HCT116 (cell line): ENCODE measurements around the gene PAH. TPM values are rescaled to one million over a fixed set of nuclear protein-coding genes. Genes with fewer than 3 reads are reported as not detected.

ENCODE experiments used
- ATAC-seq: fragments of 200-7000 bp; cut with Tn5 transposase; 2 replicates; pipeline ENCODE4 v1.9.1; 2020; ENCODE audit warnings: mild to moderate bottlenecking, moderate library complexity
- BruUV-seq: library from RNA; stranded (reverse); fragments of 400-500 nt; replicated peaks from 2 replicates; lab custom pipeline; 2021; lab: Mats Ljungman, UMichigan
- CTCF ChIA-PET: fragments of 300-600 bp; sonication (Branson Sonifier 250); formaldehyde crosslinking; loops from one replicate; lab custom pipeline; 2021; ENCODE audit warnings: antibody characterized with exemption; lab: Charles Lee
- POLR2A ChIA-PET: fragments of 300-600, 350-600 bp; sonication (Branson Sonifier 250); formaldehyde crosslinking; loops from one replicate; lab custom pipeline; 2021; ENCODE audit warnings: antibody characterized with exemption; lab: Charles Lee
- RAD21 ChIA-PET, 2 experiments: fragments of 300-600 bp; sonication (Branson Sonifier 250); formaldehyde crosslinking; loops; one replicate each; lab custom pipeline; 2023; ENCODE audit warnings: low total read pairs in 2 of 2; ENCODE audit not compliant: uncharacterized antibody in 2 of 2, unreplicated experiment in 2 of 2, low non-redundant PET in 1 of 2; lab: Charles Lee
- DNase-seq: peaks from one replicate; pipeline ENCODE4 v3.0.0-alpha.2; 2010; ENCODE audit warnings: low read depth, low spot score
- H2AFZ ChIP-seq: fragments of 200-600 bp; shearing (Covaris generic), sonication (generic); 2 replicates; pipeline ENCODE4 v1.6.1; 2017; ENCODE audit warnings: low read depth, mixed run types, mixed read lengths, antibody characterized with exemption, low read length; ENCODE audit not compliant: poor library complexity, severe bottlenecking
- H3K27ac ChIP-seq: 2 replicates; pipeline ENCODE4 v1.5.1; 2012; ENCODE audit warnings: low read depth, low read length
- H3K27me3 ChIP-seq: fragments of 200-600 bp; sonication (generic); 2 replicates; pipeline ENCODE4 v1.6.1; 2016; ENCODE audit warnings: mixed run types, low read length, mixed read lengths; ENCODE audit not compliant: insufficient read depth
- H3K36me3 ChIP-seq, 2 experiments: fragments of 200-500 bp in 1 of 2; fragments of 200-600 bp in 1 of 2; sonication (Bioruptor generic) in 1 of 2; sonication (generic) in 1 of 2; 2 replicates each; pipeline versions ENCODE4 v1.5.1 to v1.6.1; 2014 to 2016; ENCODE audit warnings: low read length in 2 of 2, inconsistent platforms in 1 of 2, mixed read lengths in 1 of 2, mixed run types in 1 of 2; ENCODE audit not compliant: insufficient read depth in 2 of 2, control insufficient read depth in 1 of 2
- H3K4me1 ChIP-seq, 2 experiments: fragments of 200-600 bp in 1 of 2; sonication (generic) in 1 of 2; 2 replicates each; pipeline versions ENCODE4 v1.5.1 to v1.6.1; 2012 to 2017; ENCODE audit warnings: low read length in 2 of 2, inconsistent platforms in 1 of 2, mild to moderate bottlenecking in 1 of 2, mixed read lengths in 1 of 2, mixed run types in 1 of 2, moderate library complexity in 1 of 2; ENCODE audit not compliant: insufficient read depth in 2 of 2, control insufficient read depth in 1 of 2
- H3K4me2 ChIP-seq: fragments of 200-600 bp; sonication (generic); 2 replicates; pipeline ENCODE4 v1.6.1; 2017; ENCODE audit warnings: mixed run types, low read length, mixed read lengths
- H3K4me3 ChIP-seq, 2 experiments: fragments of 200-600 bp in 1 of 2; sonication (generic) in 1 of 2; replicated peaks in 1 of 2; 2 replicates each; pipeline ENCODE4 v1.5.1; 2011 to 2016; ENCODE audit warnings: low read length in 2 of 2, control low read depth in 1 of 2, low read depth in 1 of 2, mild to moderate bottlenecking in 1 of 2, mixed read lengths in 1 of 2, mixed run types in 1 of 2
- H3K79me2 ChIP-seq: fragments of 200-600 bp; sonication (generic); 2 replicates; pipeline ENCODE4 v1.6.1; 2017; ENCODE audit warnings: mild to moderate bottlenecking, mixed run types, low read length, moderate library complexity, mixed read lengths; ENCODE audit not compliant: insufficient read depth
- H3K9ac ChIP-seq: fragments of 200-600 bp; sonication (generic); 2 replicates; pipeline ENCODE4 v1.6.1; 2016; ENCODE audit warnings: low read length, mixed read lengths
- H3K9me2 ChIP-seq: fragments of 200-600 bp; sonication (generic), shearing (Covaris generic); 2 replicates; pipeline ENCODE4 v1.6.1; 2017; ENCODE audit warnings: mixed run types, mild to moderate bottlenecking, moderate library complexity; ENCODE audit not compliant: insufficient read depth
- H3K9me3 ChIP-seq, 2 experiments: fragments of 200-500 bp in 1 of 2; fragments of 200-600 bp in 1 of 2; sonication (Bioruptor generic) in 1 of 2; sonication (generic) in 1 of 2; 2 replicates each; pipeline ENCODE4 v1.6.1; 2014 to 2017; ENCODE audit warnings: low read length in 2 of 2, mixed read lengths in 2 of 2, inconsistent platforms in 1 of 2, low read depth in 1 of 2, mild to moderate bottlenecking in 1 of 2, mixed run types in 1 of 2, moderate library complexity in 1 of 2; ENCODE audit not compliant: control insufficient read depth in 1 of 2, insufficient read depth in 1 of 2
- H4K20me1 ChIP-seq: fragments of 200-600 bp; sonication (generic), shearing (Covaris generic); 2 replicates; pipeline ENCODE4 v1.6.1; 2017; ENCODE audit warnings: mixed run types, mild to moderate bottlenecking, moderate library complexity; ENCODE audit not compliant: insufficient read depth
- EGR1 ChIP-seq: IDR thresholded peaks from 2 replicates; pipeline ENCODE4 v1.6.1; 2012; ENCODE audit warnings: low read depth
- ELF1 ChIP-seq: IDR thresholded peaks from 2 replicates; pipeline ENCODE4 v1.6.1; 2012; ENCODE audit warnings: low read depth, borderline replicate concordance
- EZH2 ChIP-seq: fragments of 200-600 bp; sonication (generic); IDR thresholded peaks from 2 replicates; pipeline ENCODE4 v1.6.1; 2017; ENCODE audit warnings: antibody characterized with exemption, mixed run types
- FOSL1 ChIP-seq: IDR thresholded peaks from 2 replicates; pipeline ENCODE4 v1.6.1; 2012; ENCODE audit warnings: low read depth
- JUND ChIP-seq: IDR thresholded peaks from 2 replicates; pipeline ENCODE4 v1.6.1; 2012
- POLR2A ChIP-seq: IDR thresholded peaks from 2 replicates; pipeline ENCODE4 v1.7.0; 2011; ENCODE audit warnings: borderline replicate concordance; ENCODE audit not compliant: insufficient read depth, insufficient read length; ENCODE audit errors: extremely low read depth
- RAD21 ChIP-seq: IDR thresholded peaks from 2 replicates; pipeline ENCODE4 v1.6.1; 2012; ENCODE audit warnings: low read depth, mild to moderate bottlenecking
- SIN3A ChIP-seq: IDR thresholded peaks from 2 replicates; pipeline ENCODE4 v1.6.1; 2012; ENCODE audit warnings: low read depth
- SP1 ChIP-seq: IDR thresholded peaks from 2 replicates; pipeline ENCODE4 v1.6.1; 2012; ENCODE audit warnings: low read depth
- SRF ChIP-seq: IDR thresholded peaks from 2 replicates; pipeline ENCODE4 v1.6.1; 2012; ENCODE audit warnings: low read depth
- YY1 ChIP-seq: IDR thresholded peaks from 2 replicates; pipeline ENCODE4 v1.6.1; 2011; ENCODE audit warnings: low read length, low read depth, moderate library complexity, mild to moderate bottlenecking; ENCODE audit not compliant: insufficient replicate concordance; ENCODE audit errors: extremely low read depth
- ZFX ChIP-seq: fragments of 450-650 bp; IDR thresholded peaks from 2 replicates; pipeline ENCODE4 v1.6.1; 2017
- intact Hi-C: fragments of 100-400 bp; cut with micrococcal nuclease; formaldehyde crosslinking; loops from 2 replicates; pipeline ENCODE4 v1.10.0; 2022
- total RNA-seq: library from RNA; stranded (reverse); gene quantifications from one replicate; pipeline ENCODE4 v1.2.1, GENCODE V29; 2021; ENCODE audit not compliant: unreplicated experiment
- TF ChIP-seq, protein P1 (sequence below): IDR thresholded peaks from 2 replicates; pipeline ENCODE4 v1.6.1; 2012
- TF ChIP-seq, protein P2 (sequence below): IDR thresholded peaks from 2 replicates; pipeline ENCODE4 v1.6.1; 2012; ENCODE audit warnings: low read depth
- TF ChIP-seq, protein P3 (sequence below): IDR thresholded peaks from 2 replicates; pipeline ENCODE4 v1.6.1; 2011; ENCODE audit warnings: mild to moderate bottlenecking, low read length, moderate library complexity; ENCODE audit not compliant: insufficient replicate concordance; ENCODE audit errors: extremely low read depth
- TF ChIP-seq, protein P4 (sequence below): IDR thresholded peaks from 2 replicates; pipeline ENCODE4 v1.6.1; 2012
- TF ChIP-seq, protein P5 (sequence below), 3 experiments: fragments of 200-600 bp in 1 of 3; sonication (generic) in 1 of 3; IDR thresholded peaks in 2 of 3; conservative IDR thresholded peaks in 1 of 3; 2 replicates each; pipeline ENCODE4 v1.5.1; 2012 to 2017; ENCODE audit warnings: low read depth in 2 of 3, low read length in 2 of 3, antibody characterized with exemption in 1 of 3, borderline replicate concordance in 1 of 3, control low read depth in 1 of 3, mild to moderate bottlenecking in 1 of 3, mixed read lengths in 1 of 3, mixed run types in 1 of 3, moderate library complexity in 1 of 3; ENCODE audit not compliant: insufficient read depth in 1 of 3

The PAH gene
- total RNA-seq, 1 experiment from 2014 or later = 2.8 TPM

DNA sequence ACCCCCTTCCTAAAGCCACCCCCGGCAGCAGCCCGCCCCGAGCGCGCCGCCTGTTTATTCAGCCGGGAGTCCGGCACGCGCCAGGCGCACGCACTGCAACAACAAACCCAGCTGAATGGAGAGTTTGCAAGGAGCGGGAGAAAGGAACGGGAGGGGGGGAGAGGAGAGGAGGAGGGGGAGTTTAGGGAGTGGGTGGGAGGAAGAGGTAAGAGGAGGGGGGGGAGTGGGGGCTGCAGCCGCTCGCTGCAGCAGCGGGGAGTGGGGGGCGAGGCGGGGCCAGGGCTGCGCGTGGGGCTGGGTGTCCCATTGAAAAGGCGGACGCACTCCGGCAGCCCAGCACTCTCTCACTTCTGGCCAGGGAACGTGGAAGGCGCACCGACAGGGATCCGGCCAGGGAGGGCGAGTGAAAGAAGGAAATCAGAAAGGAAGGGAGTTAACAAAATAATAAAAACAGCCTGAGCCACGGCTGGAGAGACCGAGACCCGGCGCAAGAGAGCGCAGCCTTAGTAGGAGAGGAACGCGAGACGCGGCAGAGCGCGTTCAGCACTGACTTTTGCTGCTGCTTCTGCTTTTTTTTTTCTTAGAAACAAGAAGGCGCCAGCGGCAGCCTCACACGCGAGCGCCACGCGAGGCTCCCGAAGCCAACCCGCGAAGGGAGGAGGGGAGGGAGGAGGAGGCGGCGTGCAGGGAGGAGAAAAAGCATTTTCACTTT is 40.5 kb upstream of the PAH start, which contains the start of gene ASCL1:
TSS of gene ASCL1 (plus strand) at position 336 of the 712 bp plus-strand sequence. CDS start 571 bp downstream, outside the sequence.
- Histone ChIP-seq H4K20me1 (no peaks in the 10 kb centered on the region), H3K36me3 (no peaks in the 10 kb centered on the region), H2AFZ (no peak within 1 kb of the TSS), H3K9me3 (no peaks in the 10 kb centered on the region), H3K79me2 (no peaks in the 10 kb centered on the region), H3K9ac (no peak within 1 kb of the TSS), H3K27ac (no peak within 1 kb of the TSS), H3K4me1 (no peaks in the 10 kb centered on the region), H3K4me2 (no peak within 1 kb of the TSS), H3K4me3 (no peak within 1 kb of the TSS), H3K9me2 (no peaks in the 10 kb centered on the region), H3K27me3 (peaks cover 11% of the 10 kb centered on the region)
- ChIA-PET CTCF (no interaction called here), POLR2A (no interaction called here), RAD21 (no interaction called here)
- no TSS peak for BruUV-seq
- no peak for ATAC-seq
- intact Hi-C loops = no loop called here
- DNase-seq = no peak
- TF ChIP-seq, protein P1, sequence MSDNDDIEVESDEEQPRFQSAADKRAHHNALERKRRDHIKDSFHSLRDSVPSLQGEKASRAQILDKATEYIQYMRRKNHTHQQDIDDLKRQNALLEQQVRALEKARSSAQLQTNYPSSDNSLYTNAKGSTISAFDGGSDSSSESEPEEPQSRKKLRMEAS = no peak
- TF ChIP-seq, protein P2, sequence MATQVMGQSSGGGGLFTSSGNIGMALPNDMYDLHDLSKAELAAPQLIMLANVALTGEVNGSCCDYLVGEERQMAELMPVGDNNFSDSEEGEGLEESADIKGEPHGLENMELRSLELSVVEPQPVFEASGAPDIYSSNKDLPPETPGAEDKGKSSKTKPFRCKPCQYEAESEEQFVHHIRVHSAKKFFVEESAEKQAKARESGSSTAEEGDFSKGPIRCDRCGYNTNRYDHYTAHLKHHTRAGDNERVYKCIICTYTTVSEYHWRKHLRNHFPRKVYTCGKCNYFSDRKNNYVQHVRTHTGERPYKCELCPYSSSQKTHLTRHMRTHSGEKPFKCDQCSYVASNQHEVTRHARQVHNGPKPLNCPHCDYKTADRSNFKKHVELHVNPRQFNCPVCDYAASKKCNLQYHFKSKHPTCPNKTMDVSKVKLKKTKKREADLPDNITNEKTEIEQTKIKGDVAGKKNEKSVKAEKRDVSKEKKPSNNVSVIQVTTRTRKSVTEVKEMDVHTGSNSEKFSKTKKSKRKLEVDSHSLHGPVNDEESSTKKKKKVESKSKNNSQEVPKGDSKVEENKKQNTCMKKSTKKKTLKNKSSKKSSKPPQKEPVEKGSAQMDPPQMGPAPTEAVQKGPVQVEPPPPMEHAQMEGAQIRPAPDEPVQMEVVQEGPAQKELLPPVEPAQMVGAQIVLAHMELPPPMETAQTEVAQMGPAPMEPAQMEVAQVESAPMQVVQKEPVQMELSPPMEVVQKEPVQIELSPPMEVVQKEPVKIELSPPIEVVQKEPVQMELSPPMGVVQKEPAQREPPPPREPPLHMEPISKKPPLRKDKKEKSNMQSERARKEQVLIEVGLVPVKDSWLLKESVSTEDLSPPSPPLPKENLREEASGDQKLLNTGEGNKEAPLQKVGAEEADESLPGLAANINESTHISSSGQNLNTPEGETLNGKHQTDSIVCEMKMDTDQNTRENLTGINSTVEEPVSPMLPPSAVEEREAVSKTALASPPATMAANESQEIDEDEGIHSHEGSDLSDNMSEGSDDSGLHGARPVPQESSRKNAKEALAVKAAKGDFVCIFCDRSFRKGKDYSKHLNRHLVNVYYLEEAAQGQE = no peak
- TF ChIP-seq EGR1 (no peak), SP1 (no peak), ZFX (no peak), FOSL1 (no peak), SRF (no peak), RAD21 (no peak), JUND (no peak), YY1 (no peak), SIN3A (no peak), ELF1 (no peak), EZH2 (no peak), POLR2A (no peak)
- TF ChIP-seq, protein P3, sequence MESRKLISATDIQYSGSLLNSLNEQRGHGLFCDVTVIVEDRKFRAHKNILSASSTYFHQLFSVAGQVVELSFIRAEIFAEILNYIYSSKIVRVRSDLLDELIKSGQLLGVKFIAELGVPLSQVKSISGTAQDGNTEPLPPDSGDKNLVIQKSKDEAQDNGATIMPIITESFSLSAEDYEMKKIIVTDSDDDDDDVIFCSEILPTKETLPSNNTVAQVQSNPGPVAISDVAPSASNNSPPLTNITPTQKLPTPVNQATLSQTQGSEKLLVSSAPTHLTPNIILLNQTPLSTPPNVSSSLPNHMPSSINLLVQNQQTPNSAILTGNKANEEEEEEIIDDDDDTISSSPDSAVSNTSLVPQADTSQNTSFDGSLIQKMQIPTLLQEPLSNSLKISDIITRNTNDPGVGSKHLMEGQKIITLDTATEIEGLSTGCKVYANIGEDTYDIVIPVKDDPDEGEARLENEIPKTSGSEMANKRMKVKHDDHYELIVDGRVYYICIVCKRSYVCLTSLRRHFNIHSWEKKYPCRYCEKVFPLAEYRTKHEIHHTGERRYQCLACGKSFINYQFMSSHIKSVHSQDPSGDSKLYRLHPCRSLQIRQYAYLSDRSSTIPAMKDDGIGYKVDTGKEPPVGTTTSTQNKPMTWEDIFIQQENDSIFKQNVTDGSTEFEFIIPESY = no peak
- TF ChIP-seq, protein P4, sequence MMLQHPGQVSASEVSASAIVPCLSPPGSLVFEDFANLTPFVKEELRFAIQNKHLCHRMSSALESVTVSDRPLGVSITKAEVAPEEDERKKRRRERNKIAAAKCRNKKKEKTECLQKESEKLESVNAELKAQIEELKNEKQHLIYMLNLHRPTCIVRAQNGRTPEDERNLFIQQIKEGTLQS = no peak
- TF ChIP-seq, protein P5, sequence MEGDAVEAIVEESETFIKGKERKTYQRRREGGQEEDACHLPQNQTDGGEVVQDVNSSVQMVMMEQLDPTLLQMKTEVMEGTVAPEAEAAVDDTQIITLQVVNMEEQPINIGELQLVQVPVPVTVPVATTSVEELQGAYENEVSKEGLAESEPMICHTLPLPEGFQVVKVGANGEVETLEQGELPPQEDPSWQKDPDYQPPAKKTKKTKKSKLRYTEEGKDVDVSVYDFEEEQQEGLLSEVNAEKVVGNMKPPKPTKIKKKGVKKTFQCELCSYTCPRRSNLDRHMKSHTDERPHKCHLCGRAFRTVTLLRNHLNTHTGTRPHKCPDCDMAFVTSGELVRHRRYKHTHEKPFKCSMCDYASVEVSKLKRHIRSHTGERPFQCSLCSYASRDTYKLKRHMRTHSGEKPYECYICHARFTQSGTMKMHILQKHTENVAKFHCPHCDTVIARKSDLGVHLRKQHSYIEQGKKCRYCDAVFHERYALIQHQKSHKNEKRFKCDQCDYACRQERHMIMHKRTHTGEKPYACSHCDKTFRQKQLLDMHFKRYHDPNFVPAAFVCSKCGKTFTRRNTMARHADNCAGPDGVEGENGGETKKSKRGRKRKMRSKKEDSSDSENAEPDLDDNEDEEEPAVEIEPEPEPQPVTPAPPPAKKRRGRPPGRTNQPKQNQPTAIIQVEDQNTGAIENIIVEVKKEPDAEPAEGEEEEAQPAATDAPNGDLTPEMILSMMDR (IDR thresholded peaks at IDR 0.05 in 2 of 3, conservative IDR thresholded peaks at IDR 0.05 in 1 of 3; ENCODE audit: borderline replicate concordance in 1 of 3, insufficient read depth in 1 of 3, low read depth in 2 of 3, low read length in 2 of 3) = no peak
